HG02763 (cell line): ENCODE results near the gene ARHGAP33.
"Not testable (repeated sequence)": the region's sequence is repeated elsewhere in the genome, so short reads cannot be mapped to it uniquely, and the experiment has no call there.

Experiments used
- ATAC-seq: cut with Tn5 transposase; IDR thresholded peaks from one replicate; pipeline ENCODE4 v1.9.1; 2021; ENCODE audit warnings: mild to moderate bottlenecking, moderate library complexity; ENCODE audit not compliant: unreplicated experiment

Gene ARHGAP33

DNA sequence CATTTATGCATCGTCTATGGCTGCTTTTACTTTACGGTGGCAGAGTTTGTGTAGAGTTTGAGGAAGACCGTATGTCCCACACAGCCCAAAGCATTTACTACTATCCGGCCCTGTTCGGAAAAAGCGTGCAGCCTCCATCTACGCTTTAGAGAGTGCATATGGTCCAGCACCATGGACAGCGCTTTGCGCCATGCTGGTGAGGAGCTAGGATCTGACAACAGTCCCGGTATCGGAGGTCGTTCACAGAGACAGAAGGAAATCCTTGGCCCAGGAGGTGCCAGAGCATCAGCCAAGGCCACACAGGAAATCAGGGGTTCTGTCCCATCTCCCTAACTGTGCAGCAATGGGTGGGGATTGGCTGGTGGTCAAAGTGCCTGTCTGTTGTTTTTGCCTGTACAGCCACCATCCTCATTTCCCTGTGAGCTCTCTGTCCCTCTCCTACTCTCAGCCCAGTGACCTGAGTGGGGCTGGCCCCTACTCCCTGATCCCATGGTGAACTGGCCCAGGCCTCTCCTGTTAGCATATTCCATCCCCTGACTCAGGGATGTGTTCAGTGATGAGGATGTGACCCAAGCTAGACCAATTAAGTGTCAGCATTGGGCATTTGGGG, 53.4 kb downstream of the ARHGAP33 start:
- no peak for ATAC-seq

GRCh38 chr19:35830986-35831385, 55.6 kb downstream of the ARHGAP33 start:
- ATAC-seq: no peak

DNA sequence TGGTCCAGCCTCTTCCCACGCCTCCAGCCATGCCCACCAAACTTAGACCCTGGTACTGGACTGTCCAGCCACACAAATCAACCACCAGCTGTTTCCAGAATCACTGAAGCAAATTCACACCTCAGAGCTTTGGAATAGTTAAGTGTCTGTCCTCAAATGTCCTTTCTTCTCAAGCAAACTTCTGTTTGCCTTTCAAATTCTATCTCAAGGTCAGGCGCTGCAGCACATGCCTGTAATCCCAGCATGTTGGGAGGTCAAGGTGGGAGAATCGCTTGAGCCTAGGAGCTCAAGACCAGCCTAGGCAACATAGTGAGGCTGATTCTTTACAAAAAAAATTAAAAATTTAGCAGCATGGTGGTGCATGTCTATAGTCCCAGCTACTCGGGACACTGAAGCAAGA, 56.7 kb downstream of the ARHGAP33 start:
- ATAC-seq: no peak

- ATAC-seq: no peak
Measured at GRCh38 chr19:35833972-35834371, 58.6 kb downstream of the ARHGAP33 start.

DNA sequence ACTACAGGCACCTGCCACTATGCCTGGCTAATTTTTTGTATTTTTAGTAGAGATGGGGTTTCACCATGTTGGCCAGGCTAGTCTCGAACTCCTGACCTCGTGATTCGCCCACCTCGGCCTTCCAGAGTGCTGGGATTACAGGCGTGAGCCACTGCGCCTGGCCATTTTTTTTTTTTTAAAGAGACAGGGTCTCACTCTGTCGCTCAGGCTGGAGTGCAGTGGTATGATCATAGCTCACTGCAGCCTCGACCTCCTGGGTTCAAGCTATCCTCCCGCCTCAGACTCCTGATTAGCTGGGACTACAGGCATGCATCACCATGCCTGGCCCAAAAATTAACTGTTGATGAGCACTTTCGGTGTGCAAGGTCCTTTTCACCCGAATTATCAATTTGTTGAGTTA, 60.7 kb downstream of the ARHGAP33 start:
- not testable (repeated sequence) for ATAC-seq
